ENCODE results near the gene SASS6.

The SASS6 gene, protein sequence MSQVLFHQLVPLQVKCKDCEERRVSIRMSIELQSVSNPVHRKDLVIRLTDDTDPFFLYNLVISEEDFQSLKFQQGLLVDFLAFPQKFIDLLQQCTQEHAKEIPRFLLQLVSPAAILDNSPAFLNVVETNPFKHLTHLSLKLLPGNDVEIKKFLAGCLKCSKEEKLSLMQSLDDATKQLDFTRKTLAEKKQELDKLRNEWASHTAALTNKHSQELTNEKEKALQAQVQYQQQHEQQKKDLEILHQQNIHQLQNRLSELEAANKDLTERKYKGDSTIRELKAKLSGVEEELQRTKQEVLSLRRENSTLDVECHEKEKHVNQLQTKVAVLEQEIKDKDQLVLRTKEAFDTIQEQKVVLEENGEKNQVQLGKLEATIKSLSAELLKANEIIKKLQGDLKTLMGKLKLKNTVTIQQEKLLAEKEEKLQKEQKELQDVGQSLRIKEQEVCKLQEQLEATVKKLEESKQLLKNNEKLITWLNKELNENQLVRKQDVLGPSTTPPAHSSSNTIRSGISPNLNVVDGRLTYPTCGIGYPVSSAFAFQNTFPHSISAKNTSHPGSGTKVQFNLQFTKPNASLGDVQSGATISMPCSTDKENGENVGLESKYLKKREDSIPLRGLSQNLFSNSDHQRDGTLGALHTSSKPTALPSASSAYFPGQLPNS

DNA sequence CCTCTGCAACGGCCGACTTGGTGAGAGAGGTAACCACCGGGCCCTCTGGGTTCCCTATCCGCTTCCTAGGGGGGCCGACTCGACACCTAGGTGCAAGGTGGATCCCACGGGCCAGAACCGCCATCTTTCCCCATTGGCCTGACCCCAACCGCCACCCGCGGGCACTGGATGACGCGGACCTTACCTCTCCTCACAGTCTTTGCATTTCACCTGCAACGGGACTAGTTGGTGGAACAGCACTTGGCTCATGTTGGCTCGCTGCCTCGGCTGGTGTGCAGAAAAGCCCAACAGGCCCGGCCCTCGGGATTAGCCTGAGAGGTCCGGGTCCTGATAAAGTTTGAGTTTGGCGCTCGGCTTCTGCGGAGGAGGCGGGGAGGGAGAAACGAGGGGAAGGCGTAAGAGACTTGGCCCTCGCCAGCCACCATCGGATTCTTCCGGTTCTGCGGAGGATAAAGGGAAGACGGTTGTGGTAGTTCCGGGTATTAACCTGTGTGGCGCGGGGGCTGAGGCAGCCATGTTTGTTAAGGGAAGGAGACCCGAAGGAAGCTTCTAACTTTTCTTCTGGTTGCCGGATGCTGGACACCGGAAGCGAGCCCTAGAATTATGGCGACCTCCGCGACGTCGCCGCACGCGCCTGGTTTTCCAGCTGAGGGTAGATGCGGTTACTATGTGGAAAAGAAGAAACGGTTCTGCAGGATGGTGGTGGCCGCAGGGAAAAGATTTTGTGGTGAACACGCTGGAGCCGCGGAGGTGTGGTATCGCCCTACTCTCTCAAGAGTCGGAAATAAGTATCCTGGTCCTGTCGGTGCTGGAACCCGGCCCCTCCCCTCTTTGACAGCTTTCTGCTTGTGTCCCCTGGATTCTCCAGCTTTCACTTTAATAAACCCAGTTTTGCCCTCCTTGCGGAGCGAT lies at the start of gene SASS6, which contains the start of gene TRMT13:
Gene SASS6, minus strand, starts transcription at position 365 of the 912 bp plus-strand sequence. Its CDS starts 116 bp downstream, at position 249.
Gene TRMT13, plus strand, starts transcription at position 598 of the 912 bp plus-strand sequence. Its CDS starts 6 bp downstream, at position 604.
- in situ Hi-C loops (cut with MboI; ENCODE audit: low sequenced_read_pairs) = no loop called here

DNA sequence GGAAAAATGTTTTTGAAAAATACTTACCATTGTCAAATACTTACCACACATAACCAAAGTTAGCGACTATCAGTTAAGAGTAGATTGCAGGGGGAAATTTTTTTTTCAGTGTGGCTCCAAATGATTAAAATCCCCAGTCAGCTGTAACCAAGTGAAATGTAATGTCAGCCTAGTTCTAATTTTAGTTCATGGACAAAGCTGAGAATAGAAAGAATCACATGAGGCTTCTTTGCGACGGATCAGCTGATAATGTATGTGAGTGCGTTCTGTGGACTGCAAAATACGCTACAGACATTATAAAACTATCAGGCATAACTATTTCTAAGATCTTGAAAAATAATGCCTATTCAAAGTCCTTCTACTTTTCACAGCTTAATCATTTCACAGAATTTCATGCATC lies 45.4 kb upstream of the SASS6 start, which contains the start of gene LRRC39:
Gene LRRC39, minus strand, starts transcription at position 166 of the 400 bp plus-strand sequence. CDS start 9,740 bp downstream, outside the sequence.
- in situ Hi-C loops (cut with MboI; ENCODE audit: low sequenced_read_pairs) = no loop called here

DNA sequence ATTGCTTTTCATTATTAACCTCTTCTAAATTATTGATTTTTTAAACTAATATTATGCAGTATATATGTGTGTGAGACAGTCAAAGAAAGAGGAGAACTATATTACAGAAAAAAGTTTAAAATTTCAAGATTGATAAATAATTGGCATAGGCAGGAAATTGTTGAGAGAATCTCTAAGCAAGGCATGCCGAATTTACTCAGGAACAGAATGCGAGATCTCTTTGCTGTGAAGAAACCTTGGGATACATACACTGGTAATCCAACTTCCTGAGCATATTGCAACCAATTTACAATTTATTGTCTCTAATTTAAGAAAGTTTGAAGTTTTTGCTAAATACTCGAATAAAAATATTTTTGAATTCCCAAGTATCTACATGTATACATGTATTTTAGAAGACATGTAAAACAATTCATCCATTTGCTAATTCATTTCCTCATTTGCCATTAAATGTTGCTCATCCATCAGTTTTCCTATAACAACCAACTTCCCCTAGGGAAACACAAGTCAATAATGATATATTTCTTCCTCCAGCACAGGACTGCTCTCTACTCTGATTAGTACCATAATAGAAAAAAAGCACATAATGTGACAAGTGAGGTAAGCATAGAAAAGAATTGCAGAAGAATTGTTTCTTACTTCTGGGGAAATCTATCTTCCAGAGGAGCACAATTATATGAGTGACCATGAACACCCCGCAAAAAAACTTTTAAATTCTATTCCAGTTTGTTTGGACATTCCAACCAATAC lies 44.7 kb upstream of the SASS6 start:
- in situ Hi-C loops (cut with MboI; ENCODE audit: low sequenced_read_pairs) = no loop called here

DNA sequence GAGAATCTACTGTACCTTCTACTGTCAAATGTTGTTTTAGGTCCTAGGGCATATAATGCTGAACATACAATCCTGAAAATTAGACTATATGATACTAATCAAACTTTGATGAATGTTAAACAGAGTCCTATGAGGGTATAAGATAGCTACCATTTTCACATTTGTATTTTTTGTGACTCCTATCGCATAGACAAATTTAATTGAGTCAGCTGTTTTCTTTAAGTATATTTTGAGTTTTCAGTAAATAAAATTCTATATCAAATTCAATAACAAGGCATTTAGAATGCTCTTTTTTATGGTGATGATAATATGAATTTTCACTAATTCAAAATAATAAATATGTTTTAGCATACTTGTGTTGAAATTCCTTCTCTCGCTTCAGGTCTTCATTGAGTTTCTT lies 35.3 kb upstream of the SASS6 start:
- in situ Hi-C loops (cut with MboI; ENCODE audit: low sequenced_read_pairs) = no loop called here

DNA sequence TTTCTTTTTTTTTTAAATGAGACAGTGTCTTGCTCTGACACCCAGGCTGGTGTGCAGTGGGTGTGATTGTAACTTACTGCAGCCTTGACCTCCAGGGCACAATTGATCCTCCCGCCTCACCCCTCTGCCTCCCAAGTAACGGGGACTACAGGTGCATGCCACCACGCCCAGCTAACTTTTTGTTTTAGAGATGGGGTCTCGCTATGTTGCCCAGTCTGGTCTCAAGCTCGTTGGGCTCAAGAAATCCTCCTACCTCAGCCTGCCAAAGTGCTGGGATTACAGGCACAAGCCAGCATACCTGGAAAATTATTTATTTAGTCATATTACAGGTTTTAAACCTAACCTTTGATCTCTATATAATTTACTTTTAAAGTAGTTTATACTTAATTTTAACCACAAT lies 32.0 kb upstream of the SASS6 start:
- in situ Hi-C loops (cut with MboI; ENCODE audit: low sequenced_read_pairs) = no loop called here

DNA sequence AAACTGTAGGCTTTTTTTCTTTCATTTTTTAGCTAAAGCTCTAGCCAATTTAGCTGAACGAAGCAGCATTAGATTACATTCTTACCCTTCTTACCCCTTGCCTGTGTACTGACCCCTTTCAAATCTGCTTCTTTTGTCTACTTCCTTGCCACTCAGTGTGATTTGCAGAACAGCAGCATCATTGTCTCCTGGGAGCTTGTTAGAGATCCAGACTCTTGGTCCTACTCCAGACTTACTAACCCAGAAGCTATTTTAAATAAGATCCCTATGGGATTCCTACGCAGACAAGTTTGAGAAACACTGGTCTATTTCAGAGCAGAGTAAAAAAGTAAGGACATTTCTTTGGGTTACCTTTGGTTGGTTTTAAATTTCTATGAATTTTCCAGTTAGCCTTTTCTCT lies 31.5 kb upstream of the SASS6 start:
- in situ Hi-C loops (cut with MboI; ENCODE audit: low sequenced_read_pairs) = no loop called here

DNA sequence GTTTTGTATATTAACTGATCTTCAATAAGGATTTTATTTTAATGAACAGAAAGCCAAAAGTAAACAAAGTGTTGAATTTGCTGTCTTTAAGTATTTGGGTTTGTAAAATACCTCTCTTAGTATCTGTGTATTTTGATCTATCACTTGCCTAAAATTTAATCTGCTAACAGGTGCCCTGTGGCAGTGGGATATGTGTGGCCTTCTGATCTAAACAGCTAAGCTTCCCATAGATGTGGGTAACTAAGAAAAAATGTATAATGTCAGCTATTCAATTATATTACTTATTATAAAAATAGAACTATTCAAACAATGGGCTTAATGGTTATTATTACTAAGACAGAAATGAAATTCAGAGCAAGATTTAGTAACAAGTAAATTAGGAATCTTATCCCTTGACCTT lies 30.2 kb upstream of the SASS6 start:
- in situ Hi-C loops (cut with MboI; ENCODE audit: low sequenced_read_pairs) = no loop called here

DNA sequence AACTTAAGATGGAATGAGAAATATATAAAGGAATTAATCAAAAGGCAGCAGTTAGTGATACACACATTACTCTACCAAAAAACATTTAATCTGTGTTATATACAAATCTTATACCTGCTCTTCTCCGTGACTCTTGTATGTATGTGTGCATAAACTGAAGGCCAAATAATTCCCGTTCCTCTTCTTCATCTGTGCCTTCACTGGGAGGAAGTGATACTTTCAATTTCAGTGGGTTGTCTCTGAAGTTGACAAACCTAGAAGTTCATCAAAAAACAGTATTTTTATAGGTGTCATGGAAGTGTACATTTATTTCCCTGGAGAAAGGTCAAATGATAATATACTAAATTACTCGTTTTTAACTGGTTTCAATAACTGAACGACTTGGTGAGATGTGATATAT lies 19.5 kb upstream of the SASS6 start:
- in situ Hi-C loops (cut with MboI; ENCODE audit: low sequenced_read_pairs) = no loop called here

DNA sequence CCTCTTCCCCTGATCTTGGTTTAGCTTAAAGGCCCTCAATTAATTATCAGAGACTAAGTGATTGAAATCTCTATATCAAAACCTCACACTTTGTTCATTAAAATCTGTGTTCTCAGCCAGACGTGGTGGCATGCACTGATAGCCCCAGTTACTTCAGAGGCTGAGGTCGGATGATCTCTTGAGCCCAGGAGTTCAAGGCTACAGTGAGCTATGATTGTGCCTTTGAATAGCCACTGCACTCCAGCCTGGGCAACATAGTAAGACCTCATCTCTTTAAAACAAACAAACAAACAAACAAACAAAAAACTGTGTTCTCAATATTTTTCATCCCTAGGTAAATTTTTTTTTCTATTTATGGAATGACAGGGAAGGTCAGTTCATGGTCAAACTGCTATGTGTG lies 18.9 kb upstream of the SASS6 start:
- in situ Hi-C loops (cut with MboI; ENCODE audit: low sequenced_read_pairs) = no loop called here

DNA sequence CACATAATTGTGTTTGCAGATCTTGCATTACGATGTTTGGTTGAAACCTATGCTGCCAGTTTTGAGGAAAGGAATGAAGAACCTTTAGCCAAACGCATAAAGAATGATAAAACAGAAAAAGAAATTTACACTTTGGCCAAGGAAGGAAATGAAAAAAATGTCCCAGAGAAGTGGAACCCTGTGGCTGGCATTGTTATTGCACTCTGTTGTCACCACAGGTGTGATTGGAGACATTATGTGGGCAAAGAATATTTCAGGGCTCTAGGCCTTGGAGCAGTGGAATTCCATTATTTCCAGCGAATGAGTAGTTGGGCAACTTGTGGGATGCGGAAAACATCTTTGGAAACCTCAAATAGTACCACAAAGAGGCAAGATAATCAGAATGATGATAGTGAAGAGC lies 15.1 kb upstream of the SASS6 start:
- in situ Hi-C loops (cut with MboI; ENCODE audit: low sequenced_read_pairs) = no loop called here

DNA sequence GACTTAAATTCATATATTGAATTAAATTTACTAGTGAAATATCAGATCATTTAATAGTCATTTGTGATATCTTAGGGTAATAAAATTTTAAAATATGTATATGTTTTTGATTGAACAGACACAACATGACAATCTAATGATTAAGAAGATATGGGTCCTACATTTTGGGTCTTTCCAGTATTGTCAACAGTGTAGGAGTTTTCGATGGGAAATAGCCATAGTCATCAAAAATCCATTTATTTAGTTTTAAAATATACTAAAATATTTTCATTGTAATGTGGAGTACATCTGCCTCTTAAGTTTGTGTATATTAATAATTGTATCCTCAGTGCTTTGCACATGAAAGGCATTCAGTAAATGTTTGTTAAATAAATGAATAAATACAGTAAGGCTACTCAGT lies 14.2 kb upstream of the SASS6 start:
- in situ Hi-C loops (cut with MboI; ENCODE audit: low sequenced_read_pairs) = no loop called here

DNA sequence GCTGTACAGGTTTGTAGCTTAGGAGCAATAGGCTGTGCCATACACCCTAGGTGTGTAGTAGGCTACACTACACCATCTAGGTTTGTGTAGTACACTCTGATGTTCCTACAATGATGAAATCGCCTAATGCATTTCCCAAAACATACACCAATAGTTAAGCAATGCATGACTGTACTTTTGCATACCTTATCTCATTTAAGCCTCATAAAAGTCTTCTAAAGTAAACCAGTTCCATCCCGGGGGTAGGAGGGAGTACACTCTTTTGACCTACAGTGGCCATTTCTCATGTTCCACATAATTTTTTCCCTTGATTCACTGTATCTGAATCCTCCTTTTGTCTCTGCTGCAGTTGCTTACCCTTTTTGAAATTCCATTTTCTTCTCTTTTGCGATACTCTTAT lies 12.4 kb upstream of the SASS6 start:
- in situ Hi-C loops (cut with MboI; ENCODE audit: low sequenced_read_pairs) = no loop called here

DNA sequence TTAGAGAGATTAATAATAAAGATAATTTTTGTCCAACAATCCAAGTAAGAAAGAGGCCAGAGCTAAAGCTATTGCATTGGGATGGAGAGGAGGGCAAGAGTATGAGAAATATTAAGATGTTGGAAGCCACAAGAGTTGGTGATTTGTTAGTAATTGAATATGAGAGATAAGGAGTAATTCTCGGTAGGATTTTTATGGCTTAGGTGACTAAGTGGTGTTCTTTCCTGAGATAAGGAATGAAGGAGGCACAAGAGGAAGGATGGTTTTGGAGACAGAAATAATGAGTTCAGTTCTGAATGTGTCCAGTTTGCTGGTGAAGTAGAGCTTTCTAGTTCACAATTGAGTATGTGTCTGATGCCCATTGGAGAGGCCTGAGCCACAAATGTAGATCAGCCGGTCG lies 9.6 kb upstream of the SASS6 start:
- in situ Hi-C loops (cut with MboI; ENCODE audit: low sequenced_read_pairs) = no loop called here

DNA sequence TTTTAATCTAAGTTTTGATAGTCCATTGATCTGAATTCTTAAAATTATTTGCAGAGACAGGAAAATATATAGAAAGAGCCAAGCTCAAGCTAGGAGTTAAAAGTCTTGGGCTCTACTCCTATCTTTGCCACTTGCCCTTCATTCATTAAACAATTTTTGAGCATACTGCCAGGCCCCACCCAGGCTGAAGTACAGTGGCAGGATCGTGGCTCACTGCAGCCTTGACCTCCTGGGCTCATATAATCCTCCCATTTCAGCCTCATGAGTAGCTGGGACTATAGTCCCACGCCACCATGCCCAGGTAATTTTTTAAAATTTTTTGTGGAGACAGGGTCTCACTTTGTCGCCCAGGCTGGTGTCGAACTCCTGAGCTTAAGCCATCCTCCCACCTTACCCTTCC lies 8.5 kb upstream of the SASS6 start:
- in situ Hi-C loops (cut with MboI; ENCODE audit: low sequenced_read_pairs) = no loop called here

DNA sequence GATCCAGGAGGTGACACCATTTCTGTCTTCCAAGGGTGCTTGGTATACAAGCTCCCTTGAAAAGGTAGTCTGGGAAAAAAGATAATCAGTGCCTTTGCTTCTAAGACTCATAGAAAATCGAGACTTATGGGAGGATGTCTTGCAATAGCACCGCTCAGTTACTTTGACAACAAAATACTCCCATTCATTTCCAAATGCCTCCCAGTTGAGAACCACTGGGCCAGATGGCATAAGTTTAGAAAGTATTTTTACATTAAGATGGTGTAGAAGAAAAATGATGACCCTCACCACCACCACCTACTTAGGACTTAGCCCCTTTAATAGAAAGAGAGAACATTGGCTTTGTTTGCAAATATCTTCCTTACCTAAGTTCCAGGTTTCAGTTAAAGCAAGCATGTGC lies 4.9 kb upstream of the SASS6 start:
- in situ Hi-C loops (cut with MboI; ENCODE audit: low sequenced_read_pairs) = no loop called here

DNA sequence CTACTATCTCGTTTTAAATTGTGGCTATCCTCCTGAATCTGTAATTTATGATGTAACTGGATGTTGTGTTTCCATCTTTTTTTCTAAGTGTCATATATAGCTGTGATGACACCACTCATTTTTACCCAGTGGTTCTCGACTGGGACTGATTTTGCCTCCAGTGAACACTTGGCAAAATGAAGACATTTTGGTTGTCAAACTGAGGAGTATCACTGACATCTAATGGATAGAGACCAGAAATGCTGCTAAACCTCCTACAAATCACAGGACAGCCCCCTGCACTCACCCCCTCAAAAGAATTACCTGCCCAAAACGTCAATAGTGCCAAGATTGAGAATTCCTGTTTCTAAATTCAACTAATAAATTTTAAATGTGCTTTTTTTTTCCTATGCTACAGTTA lies 2.1 kb upstream of the SASS6 start:
- in situ Hi-C loops (cut with MboI; ENCODE audit: low sequenced_read_pairs) = no loop called here

DNA sequence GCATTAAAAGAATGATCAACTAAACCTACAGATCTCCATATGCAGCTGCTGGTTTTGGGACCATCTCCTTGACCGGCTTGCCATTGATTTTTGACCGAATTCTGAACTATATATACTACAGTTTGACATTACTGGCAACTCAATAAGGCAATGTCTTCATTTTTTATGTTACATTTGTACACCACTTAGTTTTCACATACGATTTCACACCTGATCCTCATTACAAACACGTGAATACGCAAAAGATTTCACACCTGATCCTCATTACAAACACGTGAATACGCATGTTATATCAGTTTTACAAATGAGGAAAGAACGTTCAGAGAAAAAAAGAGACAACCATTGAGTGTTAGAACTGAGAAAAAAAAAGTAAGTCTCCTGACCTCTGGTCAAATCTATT lies 1.1 kb downstream of the SASS6 start:
- in situ Hi-C loops (cut with MboI; ENCODE audit: low sequenced_read_pairs) = no loop called here

DNA sequence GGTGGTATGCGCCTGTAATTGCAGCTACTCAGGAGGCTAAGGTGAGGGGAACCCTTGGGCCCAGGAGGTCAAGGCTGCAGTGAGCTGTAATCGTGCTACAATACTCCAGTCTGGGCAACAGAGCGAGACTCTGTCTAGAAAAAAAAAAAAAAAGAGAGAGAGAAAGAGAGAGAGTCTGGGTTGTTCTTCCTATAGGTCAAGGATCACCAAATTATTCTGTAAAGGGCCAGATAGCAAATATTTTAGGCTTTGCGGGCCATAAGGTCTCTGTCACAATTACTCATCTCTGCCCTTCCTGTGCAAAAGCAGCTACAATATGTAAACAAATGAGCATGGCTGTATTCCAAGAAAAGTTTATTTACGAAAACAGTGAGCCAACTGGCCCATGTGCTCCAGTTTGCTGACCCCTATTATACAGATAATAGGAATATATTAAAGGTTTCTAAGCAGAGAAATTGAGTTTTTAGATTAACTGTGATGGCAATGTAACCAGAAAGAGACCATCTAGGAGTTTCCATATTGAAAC lies 2.1 kb downstream of the SASS6 start:
- in situ Hi-C loops (cut with MboI; ENCODE audit: low sequenced_read_pairs) = no loop called here

DNA sequence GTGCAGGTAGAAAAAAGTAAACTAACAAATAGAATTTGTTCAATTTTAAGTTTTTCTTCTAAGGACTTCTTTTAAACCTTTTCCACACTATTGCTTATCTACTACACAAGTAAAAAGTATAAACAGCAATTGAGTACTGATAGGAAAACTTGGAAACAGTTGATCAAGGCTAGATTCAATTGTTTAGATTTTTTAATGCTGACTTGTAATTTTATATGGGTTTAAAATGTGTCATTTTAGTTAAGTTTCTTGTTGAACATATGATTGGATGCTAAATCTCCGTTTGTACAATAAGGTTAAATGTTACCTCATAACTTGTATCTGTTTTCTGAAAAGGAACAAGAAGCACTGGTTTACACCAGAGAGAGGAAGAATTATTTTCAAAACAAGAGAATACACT lies 5.5 kb downstream of the SASS6 start:
- in situ Hi-C loops (cut with MboI; ENCODE audit: low sequenced_read_pairs) = no loop called here

DNA sequence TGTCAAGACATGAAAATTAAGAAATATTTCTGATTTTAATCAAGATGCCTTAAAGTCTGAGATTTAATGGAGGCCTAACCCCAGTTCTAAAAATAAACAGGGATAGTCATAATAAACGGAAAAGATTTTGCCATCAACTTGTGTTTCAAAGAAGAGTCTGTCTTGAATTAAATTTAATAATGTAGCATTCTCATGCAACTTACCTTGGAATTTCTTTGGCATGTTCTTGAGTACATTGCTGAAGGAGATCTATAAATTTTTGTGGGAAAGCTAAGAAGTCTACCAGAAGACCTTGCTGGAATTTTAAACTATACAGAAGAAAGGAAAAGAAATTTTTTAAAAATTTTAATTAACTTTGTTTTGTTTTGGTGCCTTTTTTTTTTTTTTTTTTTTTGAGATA lies 10.6 kb downstream of the SASS6 start:
- in situ Hi-C loops (cut with MboI; ENCODE audit: low sequenced_read_pairs) = no loop called here
